WTC11 (cell line): ENCODE measurements around the gene RAB1A.

ENCODE experiments used
- ATF1 ChIP-seq: sonication (generic); formaldehyde crosslinking; IDR thresholded peaks from 2 replicates; pipeline ENCODE4 v1.8.1; 2023; ENCODE audit warnings: mild to moderate bottlenecking, moderate library complexity, missing genetic modification reagents
- ETV6 ChIP-seq: sonication (generic); formaldehyde crosslinking; IDR thresholded peaks from 2 replicates; pipeline ENCODE4 v1.8.1; 2022; ENCODE audit warnings: mild to moderate bottlenecking, missing genetic modification reagents
- IRF2 ChIP-seq: sonication (generic); formaldehyde crosslinking; IDR thresholded peaks from 2 replicates; pipeline ENCODE4 v1.8.0; 2022; ENCODE audit warnings: low read depth, missing genetic modification reagents, borderline replicate concordance
- KAT7 ChIP-seq: sonication (generic); formaldehyde crosslinking; IDR thresholded peaks from 2 replicates; pipeline ENCODE4 v1.8.1; 2023; ENCODE audit warnings: missing genetic modification reagents, mild to moderate bottlenecking, borderline replicate concordance
- NFYB ChIP-seq: sonication (generic); formaldehyde crosslinking; conservative IDR thresholded peaks from 2 replicates; pipeline ENCODE4 v1.8.0; 2022; ENCODE audit warnings: low read depth, missing genetic modification reagents
- NR3C1 ChIP-seq: sonication (generic); formaldehyde crosslinking; conservative IDR thresholded peaks from 2 replicates; pipeline ENCODE4 v1.8.1; 2023; ENCODE audit warnings: low read depth, mild to moderate bottlenecking, missing genetic modification reagents
- PRDM15 ChIP-seq: sonication (generic); formaldehyde crosslinking; IDR thresholded peaks from 2 replicates; pipeline ENCODE4 v1.8.0; 2022; ENCODE audit warnings: missing genetic modification reagents
- ZNF232 ChIP-seq: sonication (generic); formaldehyde crosslinking; IDR thresholded peaks from 2 replicates; pipeline ENCODE4 v1.8.0; 2022; ENCODE audit warnings: mild to moderate bottlenecking, missing genetic modification reagents
- TF ChIP-seq, protein P1 (sequence below): fragments of 200-600 bp; IDR thresholded peaks from 2 replicates; pipeline ENCODE4 v1.8.0; 2022; ENCODE audit warnings: antibody characterized with exemption
- TF ChIP-seq, protein P2 (sequence below): sonication (generic); formaldehyde crosslinking; IDR thresholded peaks from 2 replicates; pipeline ENCODE4 v1.8.1; 2023; ENCODE audit warnings: mild to moderate bottlenecking, moderate library complexity, missing genetic modification reagents
- TF ChIP-seq, protein P3 (sequence below): fragments of 250-450 bp; sonication (Bioruptor Pico); IDR thresholded peaks from 2 replicates; pipeline ENCODE4 v1.8.0; 2021; ENCODE audit warnings: mild to moderate bottlenecking

GRCh38 chr2:65107530-65107929, 22.4 kb downstream of the RAB1A start:
- TF ChIP-seq, protein P1, sequence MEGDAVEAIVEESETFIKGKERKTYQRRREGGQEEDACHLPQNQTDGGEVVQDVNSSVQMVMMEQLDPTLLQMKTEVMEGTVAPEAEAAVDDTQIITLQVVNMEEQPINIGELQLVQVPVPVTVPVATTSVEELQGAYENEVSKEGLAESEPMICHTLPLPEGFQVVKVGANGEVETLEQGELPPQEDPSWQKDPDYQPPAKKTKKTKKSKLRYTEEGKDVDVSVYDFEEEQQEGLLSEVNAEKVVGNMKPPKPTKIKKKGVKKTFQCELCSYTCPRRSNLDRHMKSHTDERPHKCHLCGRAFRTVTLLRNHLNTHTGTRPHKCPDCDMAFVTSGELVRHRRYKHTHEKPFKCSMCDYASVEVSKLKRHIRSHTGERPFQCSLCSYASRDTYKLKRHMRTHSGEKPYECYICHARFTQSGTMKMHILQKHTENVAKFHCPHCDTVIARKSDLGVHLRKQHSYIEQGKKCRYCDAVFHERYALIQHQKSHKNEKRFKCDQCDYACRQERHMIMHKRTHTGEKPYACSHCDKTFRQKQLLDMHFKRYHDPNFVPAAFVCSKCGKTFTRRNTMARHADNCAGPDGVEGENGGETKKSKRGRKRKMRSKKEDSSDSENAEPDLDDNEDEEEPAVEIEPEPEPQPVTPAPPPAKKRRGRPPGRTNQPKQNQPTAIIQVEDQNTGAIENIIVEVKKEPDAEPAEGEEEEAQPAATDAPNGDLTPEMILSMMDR, result no peak
- TF ChIP-seq IRF2, result no peak
- TF ChIP-seq, protein P2, sequence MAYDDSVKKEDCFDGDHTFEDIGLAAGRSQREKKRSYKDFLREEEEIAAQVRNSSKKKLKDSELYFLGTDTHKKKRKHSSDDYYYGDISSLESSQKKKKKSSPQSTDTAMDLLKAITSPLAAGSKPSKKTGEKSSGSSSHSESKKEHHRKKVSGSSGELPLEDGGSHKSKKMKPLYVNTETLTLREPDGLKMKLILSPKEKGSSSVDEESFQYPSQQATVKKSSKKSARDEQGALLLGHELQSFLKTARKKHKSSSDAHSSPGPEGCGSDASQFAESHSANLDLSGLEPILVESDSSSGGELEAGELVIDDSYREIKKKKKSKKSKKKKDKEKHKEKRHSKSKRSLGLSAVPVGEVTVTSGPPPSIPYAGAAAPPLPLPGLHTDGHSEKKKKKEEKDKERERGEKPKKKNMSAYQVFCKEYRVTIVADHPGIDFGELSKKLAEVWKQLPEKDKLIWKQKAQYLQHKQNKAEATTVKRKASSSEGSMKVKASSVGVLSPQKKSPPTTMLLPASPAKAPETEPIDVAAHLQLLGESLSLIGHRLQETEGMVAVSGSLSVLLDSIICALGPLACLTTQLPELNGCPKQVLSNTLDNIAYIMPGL, result no peak
- TF ChIP-seq ATF1 (CRISPR knock-in tag), result no peak
- TF ChIP-seq KAT7 (CRISPR knock-in tag), result no peak
- TF ChIP-seq ZNF232 (CRISPR knock-in tag), result no peak
- TF ChIP-seq NFYB (CRISPR knock-in tag), result no peak
- TF ChIP-seq, protein P3, sequence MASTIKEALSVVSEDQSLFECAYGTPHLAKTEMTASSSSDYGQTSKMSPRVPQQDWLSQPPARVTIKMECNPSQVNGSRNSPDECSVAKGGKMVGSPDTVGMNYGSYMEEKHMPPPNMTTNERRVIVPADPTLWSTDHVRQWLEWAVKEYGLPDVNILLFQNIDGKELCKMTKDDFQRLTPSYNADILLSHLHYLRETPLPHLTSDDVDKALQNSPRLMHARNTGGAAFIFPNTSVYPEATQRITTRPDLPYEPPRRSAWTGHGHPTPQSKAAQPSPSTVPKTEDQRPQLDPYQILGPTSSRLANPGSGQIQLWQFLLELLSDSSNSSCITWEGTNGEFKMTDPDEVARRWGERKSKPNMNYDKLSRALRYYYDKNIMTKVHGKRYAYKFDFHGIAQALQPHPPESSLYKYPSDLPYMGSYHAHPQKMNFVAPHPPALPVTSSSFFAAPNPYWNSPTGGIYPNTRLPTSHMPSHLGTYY (CRISPR knock-in tag), result no peak
- no peak for TF ChIP-seq NR3C1
- no peak for TF ChIP-seq PRDM15 (CRISPR knock-in tag)
- no peak for TF ChIP-seq ETV6 (CRISPR knock-in tag)
